HG03097 (cell line): ENCODE measurements around the gene U2AF2.

Experiments
- ATAC-seq: cut with Tn5 transposase; IDR thresholded peaks from one replicate; pipeline ENCODE4 v1.9.1; 2021; ENCODE audit not compliant: unreplicated experiment, low FRiP score

U2AF2 gene

DNA sequence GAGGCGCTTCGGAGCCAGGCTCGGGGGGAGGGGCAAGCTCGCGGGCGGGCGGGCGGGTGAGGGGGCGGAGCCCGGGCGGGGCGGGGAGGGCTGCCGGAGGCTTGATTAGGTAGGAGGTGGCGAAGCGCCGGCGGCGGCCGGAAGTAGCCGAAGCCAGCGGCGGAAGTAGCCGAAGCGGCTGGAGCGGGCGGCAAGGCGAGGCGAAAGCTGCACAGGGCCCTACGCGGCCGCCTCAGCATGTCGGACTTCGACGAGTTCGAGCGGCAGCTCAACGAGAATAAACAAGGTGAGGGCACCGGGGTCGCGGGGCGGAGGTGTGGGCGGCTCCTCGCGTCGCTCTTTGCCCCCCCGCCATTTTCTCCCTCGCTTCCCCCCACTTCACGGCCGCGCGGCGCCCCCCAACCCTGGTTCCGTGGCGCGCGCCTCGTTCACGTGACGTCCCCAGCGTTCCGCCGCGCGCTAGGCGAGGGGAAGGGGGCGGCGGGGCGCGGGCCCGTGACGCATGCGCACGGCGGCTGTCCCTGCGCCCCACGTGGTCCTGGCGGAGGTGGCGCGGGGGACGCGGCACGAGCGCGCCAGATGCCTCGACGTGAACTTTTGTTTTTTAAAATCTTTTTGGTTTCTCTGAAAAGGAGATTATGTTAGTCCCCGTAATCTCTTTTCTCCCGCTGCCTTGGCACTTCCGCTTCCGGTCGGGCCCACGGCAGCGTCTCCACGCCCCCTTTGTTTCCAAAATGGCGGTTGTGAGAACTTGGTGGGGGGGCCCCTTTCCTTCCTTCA, at the start of gene U2AF2:
Gene U2AF2 (plus strand): TSS at position 168 of the 780 bp plus-strand sequence. CDS start 70 bp downstream, at position 238.
- no peak for ATAC-seq

DNA sequence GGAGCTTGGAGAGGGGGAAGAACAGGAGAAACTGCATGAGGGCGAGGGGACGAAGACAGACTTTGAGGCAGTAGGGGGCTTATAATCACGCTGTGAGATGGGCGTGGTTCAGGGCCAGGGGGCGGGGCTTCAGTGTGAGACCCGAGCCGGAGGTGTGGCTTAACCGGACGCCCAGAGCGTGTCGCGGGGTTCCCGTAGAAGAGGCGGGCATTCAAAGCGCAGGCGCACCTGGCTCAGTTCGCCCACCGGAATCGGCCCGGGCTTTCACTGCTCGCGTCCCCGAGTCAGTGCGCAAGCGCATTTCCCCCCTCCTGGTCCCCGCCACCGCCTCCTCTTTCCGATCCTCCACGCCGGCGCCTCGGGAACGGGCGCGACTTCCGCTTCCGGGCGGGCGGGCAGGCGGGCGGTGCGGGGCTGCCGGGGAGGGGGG, 49.6 kb upstream of the U2AF2 start:
- peak; percentile 64 for ATAC-seq

DNA sequence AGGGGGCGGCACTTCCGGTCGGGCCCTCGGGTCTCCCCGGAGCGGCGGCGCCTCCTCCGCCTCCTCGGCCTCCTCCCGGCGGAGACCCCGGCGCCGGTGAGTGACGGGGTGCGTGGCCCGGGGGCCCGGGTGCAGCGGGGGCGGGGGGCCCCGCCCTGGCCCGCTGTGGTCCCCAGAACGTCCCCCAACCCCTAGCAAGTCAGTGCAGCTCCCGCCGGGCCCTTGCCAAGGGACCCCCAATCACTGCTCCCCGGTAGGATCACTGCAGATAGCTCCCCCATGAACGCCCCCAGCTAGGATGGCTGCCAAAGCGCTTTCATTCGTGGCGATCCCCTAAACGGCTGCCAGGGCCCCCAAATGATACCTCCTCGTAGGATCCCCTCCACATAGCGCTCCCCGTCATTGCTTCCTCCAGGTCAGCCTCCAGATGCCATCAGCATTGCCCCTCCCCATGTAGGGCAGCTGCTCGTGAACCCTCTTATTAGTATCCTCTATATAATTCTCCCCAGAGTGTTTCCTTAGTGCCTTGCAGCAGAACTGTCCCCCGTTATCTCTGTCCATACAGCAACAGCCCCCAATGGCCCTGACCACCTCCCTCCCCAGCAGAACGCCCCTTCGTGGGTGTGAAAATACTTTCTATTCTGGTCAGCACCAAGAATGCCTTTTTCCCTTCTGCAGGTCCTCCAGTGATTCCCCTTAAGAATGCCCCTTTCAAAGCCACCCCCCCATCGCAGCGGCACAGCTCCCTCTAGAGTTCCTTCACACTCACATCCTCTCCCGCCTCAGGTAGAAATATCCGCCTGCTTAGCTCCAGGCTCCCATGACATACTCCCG, 49.0 kb upstream of the U2AF2 start, which contains the start of gene ZNF865:
Gene ZNF865 (plus strand): TSS at position 11 of the 834 bp plus-strand sequence. CDS start 7,972 bp downstream, outside the sequence.
- peak; percentile 38 for ATAC-seq

DNA sequence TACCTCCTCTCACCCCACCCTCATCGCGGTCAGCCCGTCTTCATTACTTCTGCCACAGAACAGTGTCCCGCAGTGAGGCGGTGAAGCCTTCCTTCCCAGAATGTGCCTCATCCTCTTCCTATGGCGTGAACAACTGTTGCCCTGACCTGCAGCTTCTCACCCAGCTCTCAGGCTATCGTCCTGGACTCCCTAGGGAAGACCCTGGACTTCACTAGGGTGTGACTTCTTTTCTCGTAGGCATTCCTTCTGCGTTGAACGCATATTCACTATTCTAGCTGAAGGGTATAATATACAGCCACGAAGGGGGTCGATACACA, 48.4 kb upstream of the U2AF2 start:
- ATAC-seq = no peak

DNA sequence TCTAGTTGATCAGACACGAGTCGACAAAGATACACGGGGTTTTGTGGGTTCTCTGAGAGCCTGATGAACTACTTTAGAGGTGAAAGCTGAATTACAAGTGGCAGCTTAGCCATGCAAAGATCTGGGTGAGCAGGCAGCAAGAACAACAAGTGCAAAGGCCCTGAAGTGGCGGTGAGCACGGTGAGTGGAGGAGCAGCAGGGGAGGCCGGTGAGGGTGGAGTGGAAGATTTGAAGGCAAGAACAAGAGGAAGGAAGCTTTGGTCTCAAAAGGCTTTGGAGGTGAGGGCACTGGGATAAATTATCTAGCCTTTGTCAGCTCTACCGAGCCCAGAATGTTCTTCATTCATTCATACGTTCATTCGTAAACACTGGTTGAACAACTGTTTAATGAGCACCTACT, 48.0 kb upstream of the U2AF2 start:
- no peak for ATAC-seq

DNA sequence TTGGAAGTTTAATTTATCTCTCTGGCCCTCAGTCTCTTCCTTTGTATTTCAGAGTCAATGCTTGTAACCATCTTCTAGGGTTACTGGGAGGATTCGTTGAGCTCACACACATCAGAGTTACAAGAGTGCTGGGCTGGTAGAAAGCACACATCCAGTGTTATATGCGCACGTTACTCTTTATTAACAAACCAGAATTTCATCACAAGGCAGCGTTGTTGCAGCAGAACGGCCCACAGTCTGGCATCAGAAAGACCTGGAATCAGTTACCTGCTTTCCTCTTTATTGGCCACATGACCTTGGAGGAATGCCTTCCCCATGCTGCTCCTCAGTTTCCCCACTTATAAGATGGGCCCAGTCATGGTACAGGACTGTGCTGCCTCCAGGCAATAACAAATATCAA, 45.5 kb upstream of the U2AF2 start:
- no peak for ATAC-seq

DNA sequence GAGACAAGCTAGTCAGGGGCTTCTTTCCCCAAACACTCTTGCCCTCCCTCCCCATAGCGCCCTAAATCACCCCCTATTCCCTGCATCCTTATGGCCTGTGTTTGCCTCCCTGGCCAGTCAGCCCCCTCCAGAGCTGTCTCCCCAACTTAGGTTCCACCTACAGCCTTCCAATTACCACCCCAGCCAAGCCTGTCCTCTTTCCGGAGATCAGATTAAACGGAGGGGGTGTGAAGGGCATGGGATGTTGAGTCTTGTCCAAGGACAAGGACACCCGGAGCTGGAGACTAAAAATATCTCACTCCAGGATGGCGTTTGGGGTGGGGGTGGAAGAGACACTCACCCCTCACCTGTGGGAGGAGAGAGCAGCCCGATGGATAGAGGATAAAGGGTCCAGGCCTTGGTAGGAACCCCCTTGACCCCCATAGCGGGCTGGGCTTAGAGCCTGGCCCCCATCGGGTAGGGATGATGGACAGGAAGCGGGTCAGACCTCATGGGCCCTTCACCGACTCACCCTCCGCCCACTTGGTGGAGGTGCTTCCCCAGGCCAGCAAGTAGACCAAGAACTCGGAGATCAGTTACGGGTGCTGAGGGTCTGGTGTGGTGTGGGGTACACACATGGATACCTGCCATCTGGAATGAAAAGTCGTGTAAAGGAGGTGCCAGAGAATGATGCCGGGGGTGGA, 43.4 kb upstream of the U2AF2 start:
- no peak for ATAC-seq

DNA sequence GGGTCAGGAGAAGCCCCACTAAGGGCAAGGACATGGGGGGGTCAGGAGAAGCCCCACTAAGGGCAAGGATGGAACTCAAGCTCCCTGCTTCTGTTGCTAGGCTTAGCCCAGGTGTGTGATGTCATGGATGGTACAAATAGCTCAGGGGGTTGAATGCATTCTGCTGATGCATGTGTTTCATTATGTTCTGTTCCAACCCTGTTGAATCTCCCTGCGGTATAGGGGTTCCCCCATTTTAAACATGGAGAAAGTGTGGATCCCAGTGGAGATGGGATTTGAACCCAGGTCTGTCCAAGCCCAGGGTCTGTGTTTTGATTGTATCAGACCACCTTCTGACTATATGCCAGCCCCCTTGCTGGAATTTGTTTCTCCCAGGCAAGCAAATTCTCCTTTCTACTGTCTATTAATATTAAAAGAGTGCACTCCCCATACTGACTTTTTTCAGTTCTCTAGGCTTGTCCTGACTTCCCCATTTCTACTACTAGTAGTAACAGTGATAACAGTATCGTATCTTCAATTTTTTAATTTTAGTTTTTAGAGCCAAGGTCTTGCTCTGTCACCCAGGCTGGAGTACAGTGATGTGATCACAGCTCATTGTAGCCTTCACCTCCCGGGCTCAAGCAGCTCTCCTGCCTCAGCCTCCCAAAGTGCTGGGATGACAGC, 42.7 kb upstream of the U2AF2 start:
- ATAC-seq = no peak

DNA sequence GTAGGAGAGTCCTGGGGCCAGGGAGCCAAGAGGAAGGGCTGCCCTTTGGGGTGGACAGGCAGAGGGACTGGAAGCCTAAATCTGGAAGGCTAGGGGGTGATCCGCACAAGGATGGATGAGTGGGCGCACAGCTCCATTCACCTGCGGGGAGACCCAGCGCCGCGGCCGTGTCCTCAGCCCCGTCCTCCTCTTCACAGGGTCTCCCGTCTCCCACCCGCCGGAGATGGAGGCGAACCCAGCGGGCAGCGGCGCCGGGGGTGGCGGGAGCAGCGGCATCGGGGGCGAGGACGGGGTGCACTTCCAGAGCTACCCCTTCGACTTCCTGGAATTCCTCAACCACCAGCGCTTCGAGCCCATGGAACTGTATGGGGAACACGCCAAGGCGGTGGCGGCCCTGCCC, 41.4 kb upstream of the U2AF2 start:
- ATAC-seq = no peak

DNA sequence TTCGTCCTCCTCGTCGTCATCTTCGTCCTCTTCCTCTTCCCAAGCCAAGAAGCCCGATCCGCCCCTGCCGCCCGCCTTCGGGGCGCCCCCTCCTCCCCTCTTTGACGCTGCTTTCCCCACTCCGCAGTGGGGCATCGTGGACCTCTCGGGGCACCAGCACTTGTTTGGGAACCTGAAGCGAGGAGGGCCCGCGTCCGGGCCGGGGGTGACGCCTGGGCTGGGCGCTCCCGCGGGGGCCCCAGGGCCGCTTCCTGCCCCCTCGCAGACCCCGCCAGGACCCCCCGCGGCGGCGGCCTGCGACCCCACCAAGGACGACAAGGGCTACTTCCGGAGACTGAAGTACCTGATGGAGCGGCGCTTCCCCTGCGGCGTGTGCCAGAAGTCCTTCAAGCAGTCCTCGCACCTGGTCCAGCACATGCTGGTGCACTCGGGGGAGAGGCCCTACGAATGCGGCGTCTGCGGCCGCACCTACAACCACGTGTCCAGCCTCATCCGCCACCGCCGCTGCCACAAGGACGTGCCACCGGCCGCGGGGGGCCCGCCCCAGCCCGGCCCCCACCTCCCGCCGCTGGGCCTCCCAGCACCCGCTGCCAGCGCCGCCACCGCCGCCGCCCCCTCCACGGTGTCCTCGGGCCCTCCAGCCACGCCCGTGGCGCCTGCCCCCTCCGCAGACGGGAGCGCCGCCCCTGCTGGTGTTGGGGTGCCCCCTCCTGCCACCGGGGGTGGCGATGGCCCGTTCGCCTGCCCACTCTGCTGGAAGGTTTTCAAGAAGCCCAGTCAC, 40.7 kb upstream of the U2AF2 start:
- ATAC-seq = no peak

DNA sequence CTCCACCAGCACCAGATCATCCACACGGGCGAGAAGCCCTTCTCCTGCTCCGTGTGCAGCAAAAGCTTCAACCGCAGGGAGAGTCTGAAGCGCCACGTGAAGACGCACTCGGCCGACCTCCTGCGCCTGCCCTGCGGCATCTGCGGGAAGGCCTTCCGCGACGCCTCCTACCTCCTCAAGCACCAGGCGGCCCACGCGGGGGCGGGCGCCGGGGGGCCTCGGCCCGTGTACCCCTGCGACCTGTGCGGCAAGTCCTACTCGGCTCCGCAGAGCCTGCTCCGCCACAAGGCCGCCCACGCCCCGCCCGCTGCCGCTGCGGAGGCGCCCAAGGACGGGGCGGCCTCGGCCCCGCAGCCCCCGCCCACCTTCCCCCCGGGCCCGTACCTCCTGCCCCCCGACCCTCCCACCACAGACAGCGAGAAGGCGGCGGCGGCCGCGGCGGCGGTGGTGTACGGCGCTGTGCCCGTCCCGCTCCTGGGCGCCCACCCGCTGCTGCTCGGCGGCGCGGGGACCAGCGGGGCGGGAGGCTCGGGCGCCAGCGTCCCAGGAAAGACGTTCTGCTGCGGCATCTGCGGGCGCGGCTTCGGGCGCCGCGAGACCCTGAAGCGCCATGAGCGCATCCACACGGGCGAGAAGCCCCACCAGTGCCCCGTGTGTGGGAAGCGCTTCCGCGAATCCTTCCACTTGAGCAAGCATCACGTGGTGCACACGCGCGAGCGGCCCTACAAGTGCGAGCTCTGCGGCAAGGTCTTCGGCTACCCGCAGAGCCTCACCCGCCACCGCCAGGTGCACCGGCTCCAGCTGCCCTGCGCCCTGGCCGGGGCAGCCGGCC, 39.9 kb upstream of the U2AF2 start:
- ATAC-seq = no peak

DNA sequence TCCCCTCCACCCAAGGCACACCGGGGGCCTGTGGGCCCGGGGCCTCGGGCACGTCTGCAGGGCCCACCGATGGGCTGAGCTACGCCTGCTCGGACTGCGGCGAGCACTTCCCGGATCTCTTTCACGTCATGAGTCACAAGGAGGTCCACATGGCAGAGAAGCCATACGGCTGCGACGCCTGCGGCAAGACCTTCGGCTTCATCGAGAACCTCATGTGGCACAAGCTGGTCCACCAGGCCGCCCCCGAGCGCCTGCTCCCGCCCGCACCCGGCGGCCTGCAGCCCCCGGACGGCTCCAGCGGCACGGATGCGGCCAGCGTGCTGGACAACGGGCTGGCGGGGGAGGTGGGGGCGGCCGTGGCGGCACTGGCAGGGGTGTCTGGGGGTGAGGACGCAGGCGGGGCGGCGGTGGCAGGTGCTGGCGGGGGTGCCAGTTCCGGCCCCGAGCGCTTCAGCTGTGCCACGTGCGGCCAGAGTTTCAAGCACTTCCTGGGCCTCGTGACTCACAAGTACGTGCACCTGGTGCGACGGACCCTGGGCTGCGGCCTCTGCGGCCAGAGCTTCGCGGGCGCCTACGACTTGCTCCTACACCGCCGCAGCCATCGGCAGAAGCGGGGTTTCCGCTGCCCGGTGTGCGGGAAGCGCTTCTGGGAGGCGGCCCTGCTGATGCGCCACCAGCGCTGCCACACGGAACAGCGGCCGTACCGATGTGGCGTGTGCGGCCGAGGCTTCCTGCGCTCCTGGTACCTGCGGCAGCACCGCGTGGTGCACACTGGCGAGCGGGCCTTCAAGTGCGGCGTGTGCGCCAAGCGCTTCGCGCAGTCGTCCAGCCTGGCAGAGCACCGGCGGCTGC, 39.1 kb upstream of the U2AF2 start:
- ATAC-seq = no peak

DNA sequence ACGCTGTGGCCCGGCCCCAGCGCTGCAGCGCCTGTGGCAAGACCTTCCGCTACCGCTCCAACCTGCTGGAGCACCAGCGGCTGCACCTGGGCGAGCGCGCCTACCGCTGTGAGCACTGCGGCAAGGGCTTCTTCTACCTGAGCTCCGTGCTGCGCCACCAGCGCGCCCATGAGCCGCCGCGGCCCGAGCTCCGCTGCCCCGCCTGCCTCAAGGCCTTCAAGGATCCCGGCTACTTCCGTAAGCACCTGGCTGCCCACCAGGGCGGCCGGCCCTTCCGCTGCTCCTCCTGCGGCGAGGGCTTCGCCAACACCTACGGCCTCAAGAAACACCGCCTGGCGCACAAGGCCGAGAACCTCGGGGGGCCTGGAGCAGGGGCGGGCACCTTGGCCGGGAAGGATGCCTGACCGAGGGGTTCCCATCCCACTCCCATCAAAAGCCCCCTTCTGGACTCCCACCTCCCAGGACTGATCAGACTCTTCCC, 38.4 kb upstream of the U2AF2 start:
- no peak for ATAC-seq

DNA sequence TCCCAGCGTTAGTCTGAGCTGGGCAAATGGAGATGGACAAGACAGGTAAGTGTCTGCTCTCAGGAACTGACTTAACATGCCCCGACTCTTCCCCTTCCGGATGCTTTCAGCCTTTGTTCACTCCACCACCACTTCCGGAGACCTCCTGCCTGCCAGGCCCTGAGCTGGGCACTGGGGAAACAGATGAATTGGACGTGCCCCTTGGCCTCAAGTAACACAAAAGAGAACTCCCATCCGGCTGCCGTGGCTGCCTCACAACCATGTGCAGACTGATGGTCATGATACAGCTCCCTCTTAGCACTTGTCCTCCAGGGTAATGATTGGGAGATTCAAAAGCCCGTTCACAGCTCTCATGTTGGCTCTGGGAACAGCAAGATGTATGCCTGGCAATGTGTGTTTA, 37.4 kb upstream of the U2AF2 start:
- no peak for ATAC-seq

DNA sequence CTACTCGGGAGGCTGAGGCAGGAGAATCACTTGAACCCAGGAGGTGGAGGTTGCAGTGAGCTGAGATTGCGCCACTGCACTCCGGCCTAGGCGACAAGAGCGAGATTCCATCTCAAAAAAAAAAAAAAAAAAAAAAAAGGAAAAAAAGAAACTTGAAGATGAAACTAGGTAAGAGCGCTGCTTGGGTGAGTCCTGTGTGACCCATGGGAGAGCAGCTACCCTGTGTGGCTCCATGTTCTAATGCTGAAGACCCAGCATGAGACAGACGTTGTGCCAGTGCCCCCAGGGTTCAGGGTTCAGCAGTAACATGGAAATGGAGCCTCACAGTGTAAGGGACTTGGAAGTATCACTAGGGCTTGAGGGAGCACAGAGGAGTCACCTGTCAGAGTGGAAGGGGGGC, 36.4 kb upstream of the U2AF2 start:
- no peak for ATAC-seq

DNA sequence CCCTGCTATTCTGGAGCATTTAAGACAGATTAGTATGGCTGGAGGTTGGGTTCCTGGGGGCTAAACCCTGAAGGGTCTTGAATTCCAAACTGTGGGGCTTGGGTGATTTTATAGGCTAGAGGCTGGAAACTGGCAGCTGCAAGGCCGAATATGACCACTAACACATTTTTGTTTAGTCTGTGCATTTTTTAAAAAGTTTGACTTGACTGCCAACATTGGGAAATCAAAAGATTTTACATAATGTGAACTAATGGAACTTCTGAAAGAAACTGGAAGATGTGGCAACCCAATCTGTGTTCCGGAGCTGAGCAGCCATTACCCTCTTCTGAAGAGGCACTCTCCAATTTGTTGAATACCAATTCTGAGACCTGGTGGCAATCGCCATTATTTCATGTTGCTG, 35.5 kb upstream of the U2AF2 start:
- ATAC-seq = no peak

DNA sequence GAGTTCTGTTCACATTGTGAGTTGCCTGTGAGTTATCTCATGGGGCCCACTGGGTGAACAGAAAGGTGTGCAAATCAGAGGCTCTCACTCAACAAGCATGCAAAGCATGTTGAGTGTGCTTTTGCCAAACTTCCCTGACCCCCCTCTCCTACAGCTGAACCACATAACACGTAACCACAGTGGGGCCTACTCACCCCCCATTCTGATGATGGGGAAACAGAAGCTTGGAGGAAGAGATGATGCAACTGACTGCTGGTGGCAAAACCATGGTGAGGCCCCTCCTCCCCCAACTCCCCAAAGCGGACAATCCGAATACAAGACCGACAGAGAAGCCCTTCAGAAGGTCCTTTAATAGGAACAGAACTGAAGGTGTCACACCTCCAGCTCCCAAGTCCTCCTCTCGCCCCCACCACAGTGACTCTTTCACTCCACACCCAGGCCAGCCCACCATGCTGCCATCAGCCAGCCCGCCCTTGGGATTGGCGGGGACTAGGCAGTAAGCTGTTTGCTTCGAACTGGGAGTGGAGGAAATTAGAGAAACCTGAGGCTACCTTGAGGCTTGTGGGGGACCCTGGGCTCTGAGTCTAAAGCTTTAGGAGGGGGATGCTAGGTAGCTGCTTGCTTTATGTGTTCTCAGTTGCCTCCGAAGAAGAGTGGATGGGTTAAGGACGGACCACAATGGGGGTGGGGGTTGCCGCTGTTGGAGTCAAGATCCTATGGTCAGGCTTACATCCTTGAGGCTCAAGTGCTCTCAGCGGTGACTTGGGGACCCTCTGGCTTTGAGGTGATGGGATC, 34.2 kb upstream of the U2AF2 start:
- ATAC-seq = no peak
